GM18907 (cell line): ENCODE results near the gene RAB24.
A peak's percentile ranks its signal among the peaks of the same experiment; 100 is the strongest.
"Not testable (repeated sequence)": the region's sequence is repeated elsewhere in the genome, so short reads cannot be mapped to it uniquely, and the experiment has no call there.

Experiments
- ATAC-seq: cut with Tn5 transposase; IDR thresholded peaks from one replicate; pipeline ENCODE4 v1.9.1; 2021; ENCODE audit warnings: mild to moderate bottlenecking, moderate library complexity; ENCODE audit not compliant: unreplicated experiment

Gene RAB24

DNA sequence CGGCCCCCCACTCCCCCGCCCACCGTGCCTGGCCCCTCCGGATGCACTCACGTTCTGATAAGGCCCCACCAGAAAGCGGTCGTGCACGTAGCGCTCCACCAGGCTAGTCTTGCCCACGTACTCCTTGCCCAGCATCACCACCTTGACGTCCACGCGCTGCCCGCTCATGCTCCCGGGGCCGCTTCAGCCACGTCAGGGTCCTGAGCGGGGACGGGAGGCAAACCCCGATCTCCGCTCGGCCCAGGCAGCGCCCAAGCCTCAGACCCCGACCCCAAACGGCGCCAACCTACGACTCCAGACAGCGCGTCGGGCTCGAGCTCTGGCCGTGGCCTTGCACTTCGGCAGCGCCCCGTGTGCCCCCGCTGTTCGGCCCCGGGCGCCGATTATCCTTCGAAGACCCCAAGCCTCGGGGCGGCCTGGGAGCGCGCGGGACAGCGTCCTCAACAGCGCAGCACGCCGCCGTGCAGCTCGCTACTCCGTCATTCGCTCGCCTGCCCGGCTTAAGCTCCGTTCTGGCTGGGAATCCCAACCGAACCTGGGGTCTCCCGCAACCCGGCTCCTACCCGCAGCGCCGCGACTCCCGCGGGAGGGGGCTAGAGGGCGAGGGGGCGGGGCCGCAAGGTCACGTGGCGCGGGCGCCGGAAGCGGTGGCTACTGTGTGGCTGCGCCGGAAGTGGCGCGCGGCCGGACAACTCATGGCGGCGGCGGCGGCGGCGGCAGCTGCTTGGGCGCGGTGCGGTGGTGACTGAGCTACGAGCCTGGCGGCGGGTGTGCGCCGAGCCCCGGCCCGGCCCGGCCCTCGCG, at the start of gene RAB24, which contains the start of gene PRELID1:
Gene RAB24, minus strand, starts transcription at position 599 of the 804 bp plus-strand sequence. Its CDS starts 431 bp downstream, at position 168.
Gene PRELID1, plus strand, starts transcription at position 679 of the 804 bp plus-strand sequence. CDS start 187 bp downstream, outside the sequence.
- peak; percentile 56 for ATAC-seq

DNA sequence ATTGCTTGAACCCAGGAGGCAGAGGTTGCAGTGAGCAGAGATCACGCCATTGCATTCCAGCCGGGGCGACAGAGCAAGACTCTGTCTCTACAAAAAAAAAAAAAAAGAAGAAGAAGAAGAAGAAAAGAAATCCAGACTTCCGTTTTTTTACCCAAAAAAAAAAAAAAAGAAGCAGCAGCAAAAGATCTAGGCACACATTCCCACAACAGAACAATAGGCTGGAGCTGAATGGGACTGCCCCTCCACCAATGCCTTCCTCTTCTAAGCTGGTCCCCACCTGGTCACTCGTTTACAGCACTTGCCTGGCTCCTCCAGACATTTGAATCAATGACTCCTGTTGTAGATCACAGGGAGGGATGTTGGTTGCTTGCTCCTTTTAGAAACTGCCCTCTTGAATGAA, 49.6 kb upstream of the RAB24 start:
- no peak for ATAC-seq

DNA sequence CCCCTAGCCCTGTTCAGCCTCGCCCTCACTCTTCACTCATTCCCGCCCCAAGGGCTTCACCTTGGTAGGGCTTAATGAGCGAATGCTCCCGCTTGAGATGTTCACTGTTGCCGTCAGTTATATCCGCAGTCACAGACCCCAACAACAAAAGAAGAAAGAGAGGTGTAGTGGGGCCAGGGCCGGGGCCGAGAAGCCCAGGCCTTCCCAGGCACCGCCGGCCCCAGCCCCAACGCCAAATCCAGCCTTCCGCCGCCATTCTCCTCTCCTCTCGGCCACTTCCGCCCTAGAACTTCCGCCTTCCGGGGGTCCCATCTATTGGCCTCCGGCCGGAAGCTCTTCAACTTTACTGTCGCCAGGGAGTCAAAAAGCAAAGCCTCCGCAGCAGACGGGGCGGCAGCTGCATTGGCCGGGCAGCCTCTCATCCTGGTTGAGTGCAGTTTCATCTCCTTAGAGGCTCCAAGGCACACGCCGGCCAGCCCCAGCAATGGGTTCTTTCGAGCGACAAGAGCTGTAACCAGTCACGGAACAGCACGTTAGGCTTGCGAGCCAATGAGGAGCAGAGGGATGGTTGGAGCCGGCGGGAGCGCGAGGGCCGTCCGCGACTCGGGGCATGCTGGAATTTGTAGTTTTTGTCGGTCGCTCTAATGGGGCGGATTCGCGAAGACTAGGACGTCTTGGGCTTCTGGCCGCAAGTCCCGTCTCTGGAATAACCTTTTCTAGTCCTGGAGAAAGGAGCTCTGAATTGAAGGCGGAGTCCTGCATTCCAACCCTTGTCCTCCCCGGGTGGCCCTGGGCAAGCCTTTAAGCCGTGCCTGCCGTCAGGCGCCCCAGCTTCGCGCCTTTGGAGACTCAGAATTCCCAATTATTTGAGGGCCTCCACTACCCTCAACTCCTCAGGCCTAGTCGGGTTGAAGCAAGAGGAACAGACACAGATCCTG, 48.1 kb upstream of the RAB24 start, which contains the start of gene LMAN2:
Gene LMAN2, minus strand, starts transcription at position 277 of the 938 bp plus-strand sequence. Its CDS starts 21 bp downstream, at position 256.
- peak; percentile 92 for ATAC-seq

DNA sequence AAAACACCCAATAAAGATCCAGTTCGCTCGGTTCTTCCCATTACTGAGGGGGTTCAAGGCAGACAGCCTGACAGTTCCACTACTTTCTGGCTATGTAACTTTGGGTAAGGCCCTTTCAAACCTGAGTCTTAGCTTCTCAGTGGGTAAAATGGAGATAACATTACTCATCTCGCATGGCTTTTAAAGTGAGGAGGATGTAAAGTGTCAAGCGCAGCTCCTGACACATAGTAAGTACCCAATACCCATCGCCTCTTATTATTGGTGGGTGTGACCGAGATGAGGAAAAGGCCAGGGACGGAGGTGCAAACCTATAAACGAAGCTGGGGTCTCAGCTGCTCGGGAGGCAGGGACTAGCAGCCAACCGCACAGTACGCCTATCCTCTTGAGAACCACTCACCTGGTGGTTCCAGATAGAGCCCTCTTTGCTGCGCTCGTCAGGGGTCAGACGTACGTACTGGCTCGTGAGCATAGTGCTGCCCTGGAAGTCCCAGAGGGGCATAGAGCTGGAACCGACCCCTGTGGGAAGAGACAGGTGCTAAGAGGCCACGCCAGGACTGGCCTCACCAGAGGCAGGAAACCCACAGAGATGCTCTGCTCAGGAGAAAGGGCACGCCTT, 47.4 kb upstream of the RAB24 start:
- peak; percentile 26 for ATAC-seq

DNA sequence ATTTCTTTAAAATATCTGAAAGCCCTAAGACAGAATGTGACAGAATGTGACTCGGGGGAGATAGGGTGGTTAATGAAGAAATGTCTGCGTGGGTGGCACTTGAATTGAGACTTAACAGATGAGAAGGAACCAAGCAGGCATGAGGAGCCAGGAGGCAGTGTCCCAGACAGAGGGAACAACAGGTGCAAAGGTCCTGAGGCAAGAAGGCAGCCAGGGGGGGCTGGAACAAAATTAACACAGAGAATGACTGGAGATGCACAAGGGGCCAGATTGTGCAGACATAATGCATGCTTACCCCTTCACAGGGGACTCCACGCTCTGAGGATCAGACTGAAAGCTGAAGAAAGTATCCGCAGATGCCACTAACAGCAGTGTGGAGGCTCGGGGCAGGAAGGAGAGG, 46.2 kb upstream of the RAB24 start:
- no peak for ATAC-seq

DNA sequence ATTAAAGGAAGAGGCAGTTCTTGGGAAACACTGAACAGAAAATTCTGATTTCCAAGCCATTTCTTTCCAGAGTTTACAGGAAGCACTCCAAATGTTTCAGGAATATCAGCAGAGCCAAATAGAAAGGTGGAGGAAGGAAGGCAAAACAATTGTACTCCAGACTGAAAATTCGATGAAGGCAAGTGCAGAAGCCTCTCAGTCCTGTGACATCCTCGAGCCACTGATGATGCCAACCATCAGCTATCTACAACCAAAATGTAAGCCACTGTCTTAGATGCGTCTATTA, 45.8 kb upstream of the RAB24 start:
- no peak for ATAC-seq

DNA sequence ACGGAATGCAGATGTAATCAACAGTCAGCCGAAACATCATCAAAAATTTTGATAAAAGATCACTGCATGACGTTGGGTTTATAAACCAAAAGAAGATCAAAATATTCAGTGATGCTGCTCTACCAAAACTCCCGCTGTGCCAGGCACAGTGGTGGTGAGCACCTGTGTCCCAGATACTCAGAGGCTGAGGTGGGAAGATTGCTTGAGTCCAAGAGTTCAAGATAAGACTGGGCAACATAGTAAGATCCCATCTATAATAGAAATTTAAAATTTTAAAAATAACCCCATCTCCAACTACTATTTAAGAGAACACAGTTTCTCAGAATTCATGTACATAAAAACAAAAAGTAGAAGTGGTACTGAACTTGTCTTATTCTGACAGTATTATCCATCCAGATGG, 44.2 kb upstream of the RAB24 start:
- ATAC-seq: no peak

DNA sequence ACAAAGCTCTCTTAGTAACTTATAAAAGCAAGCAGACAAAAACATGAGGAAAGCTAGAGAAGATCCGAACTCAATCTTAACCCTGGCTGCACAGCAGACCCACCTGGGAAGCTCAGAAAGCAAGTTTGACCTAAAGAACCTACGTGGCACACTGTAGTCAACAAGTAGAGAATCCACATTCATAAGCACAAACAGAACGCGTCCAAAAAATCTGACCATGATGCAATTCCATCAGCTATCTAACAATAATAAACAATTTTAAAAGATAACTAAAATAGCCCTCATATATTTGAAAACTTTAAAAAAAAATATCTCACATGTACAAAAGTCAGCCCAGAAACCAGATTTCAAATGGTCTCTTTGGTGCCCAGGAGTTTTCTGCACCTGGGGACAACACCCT, 43.3 kb upstream of the RAB24 start:
- no peak for ATAC-seq

DNA sequence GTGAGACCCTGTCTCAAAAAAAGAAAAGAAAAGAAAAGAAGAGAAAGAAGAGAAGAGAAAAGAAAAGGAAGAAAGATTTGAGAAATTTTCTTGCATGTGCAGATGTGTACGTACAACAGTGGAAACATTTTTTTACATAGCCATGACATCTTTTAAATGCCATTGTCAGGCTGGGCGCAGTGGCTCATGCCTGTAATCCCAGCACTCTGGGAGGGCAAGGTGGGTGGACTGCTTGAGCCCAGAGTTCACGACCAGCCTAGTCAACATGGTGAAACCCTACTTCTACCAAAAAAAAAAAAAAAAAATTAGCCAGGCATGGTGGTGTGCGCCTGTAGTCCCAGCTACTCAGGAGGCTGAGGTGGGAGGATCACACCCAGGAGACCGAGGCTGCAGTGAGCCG, 41.4 kb upstream of the RAB24 start:
- no peak for ATAC-seq

DNA sequence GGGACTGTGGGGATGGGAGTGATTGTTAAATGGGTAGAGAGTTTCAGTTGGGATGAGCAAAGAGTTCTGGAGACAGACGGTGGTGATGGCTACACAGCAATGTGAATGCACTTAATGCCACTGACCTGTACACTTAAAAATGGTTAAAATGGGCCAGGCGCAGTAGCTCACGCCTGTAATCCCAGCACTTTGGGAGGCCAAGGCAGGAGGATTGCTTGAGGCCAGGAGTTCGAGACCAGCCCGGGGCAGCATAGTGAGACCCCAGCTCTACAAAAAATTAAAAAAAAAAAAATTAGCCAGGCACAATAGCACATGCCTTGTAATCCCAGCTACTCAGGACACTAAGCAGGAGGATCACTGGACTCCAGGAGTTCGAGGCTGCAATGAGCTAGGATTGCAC, 40.3 kb upstream of the RAB24 start:
- no peak for ATAC-seq

DNA sequence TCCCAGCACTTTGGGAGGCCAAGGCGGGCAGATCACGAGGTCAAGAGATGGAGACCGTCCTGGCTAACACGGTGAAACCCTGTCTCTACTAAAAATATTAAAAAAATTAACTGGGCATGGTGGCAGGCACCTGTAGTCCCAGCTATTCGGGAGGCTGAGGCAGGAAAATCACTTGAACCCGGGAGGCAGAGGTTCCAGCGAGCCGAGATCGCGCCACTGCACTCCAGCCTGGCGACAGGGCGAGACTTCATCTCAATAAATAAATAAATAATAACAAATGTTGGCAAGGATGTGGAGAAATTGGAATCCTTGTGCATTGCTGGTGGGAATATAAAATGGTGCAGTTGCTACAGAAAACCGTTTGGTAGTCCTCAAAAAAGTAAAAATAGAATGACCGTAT, 39.5 kb upstream of the RAB24 start:
- ATAC-seq: not testable (repeated sequence)

DNA sequence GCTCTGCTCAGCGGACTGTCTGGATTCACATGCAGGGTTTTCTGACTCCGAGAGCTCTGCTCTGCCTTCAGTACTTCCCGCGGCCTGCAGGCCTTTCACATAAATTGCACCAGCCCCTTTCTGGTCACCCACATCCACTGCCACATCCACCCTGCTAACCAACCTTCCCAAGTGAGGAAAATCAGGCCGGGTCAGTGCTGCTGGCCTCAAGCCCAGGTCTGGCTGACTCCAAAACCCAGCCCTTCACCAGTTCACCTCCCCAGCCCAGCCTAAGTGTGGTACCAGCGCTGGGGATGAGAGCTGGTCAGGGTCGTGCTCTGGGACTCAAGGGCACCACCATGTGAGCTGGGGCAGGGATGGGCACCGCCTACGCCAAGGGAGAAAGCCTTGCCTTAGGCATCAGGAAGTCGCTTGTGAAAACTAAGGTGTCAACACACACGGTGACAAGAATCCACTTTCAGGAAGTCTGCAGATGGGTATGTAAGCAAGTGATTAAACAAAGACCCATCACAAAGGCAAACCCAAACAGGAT, 35.7 kb upstream of the RAB24 start:
- ATAC-seq: no peak

DNA sequence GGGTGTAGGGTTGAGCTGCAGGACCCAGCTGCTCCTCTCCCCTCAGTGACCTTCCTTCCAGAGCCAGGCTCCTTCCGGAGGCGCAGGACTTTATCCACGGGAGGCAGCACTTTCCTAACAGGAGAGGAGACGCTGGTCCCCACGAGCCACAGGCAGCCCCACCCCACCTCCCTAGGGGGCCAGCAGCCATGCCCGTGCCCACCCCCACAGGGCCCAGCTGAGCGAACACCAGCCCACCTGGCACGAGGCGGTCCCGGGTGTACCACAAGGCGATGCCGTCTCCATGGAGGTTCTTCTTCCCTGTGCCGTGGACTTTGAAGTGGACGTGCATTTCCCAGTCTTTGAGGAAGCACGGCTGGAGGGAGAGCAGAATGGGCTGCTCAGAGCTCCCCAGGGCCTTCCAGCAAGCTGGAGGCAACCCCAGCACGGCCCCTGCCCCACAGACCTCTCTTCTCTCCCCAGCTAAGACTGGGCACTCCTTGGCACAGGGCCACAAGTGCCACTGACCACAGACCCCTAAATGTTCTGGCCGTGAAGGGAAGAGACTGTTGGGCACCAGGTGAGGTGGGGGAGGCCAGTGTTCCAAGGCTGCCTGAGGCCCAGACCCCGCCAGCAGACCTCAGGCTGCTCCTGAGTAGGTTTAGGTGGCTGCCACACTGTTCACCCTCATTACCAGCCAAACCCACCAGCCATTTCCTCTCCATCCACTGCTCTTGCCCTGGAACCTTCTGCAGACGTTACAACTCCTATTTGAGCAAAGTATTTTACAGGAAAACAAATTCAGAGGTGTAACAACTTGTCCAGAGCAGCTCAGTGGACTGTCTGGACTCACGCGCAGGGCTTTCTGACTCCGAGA, 35.0 kb upstream of the RAB24 start:
- ATAC-seq: no peak

DNA sequence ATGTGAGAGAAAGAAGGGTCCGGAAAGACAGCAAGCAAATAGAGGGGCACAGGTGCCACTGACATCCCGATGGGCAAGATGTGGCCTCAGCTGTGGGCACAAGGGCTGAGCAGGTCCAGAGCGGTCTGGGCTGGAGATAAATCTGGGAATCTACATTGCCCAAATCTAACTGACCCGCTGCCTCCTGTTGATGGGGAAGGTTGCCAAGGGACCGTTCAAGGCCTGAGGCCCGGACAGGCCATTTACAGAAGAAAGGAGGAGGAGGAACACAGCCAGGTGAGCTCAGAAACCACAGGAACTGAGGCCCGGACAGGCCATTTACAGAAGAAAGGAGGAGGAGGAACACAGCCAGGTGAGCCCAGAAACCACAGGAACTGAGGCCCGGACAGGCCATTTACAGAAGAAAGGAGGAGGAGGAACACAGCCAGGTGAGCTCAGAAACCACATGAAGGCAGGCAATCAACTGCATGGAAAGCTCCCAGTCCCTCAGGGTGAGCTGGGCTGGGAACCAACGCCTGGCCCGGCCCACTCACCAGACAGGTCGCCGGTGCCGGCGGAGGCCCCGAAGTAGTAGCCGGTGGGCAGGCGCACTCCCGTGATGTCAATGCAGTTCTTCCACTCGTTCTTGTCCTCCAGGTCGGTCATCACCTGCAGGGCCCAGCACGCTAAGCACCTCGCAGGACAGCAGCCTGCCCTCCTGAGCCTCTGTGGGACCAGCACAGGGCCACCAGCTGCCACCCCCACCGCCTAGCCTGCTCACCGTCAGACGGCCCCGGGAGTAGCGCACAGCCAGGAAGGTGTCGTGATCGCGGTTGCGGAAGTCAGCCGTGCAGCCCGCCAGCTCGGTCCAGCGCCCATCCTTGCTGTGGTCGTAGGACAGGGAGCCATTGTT, 33.3 kb upstream of the RAB24 start:
- ATAC-seq: no peak

DNA sequence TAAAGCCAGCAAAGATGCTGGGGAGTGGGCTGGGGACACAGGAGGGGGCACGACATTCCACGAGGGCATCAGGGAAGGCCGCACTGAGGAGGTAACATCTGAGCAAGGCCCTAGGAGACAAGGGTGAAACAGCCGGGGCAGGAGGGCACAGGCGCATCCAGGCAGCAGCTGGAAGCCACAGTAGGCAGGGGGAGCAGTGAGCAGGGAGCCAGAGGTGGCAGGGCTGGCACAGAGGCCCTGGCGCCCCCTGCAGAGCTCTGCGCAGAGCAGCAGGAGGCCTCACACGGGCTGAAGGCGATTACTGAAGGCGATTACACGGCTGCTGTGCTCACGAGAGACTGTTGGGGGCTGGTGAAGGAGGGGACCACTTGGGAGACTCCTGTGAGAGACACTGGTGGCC, 32.6 kb upstream of the RAB24 start:
- no peak for ATAC-seq

DNA sequence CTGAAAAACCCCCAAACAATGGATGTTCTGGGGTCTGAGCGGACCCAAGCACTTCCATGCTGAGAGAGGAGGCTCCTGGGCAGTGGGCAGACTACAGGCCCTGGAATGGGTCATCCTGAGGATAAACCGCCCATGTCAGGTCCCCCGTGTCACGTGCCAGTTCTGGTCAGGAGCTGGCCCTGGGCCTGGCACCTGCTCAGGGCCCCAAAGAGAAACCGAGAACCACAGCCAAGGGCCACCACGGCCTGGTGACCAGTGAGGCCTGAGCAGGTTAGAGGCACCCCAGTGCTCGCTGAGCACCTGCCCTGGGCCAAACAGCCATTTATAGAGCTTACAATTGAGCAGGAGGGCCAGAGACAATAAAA, 32.2 kb upstream of the RAB24 start:
- no peak for ATAC-seq

DNA sequence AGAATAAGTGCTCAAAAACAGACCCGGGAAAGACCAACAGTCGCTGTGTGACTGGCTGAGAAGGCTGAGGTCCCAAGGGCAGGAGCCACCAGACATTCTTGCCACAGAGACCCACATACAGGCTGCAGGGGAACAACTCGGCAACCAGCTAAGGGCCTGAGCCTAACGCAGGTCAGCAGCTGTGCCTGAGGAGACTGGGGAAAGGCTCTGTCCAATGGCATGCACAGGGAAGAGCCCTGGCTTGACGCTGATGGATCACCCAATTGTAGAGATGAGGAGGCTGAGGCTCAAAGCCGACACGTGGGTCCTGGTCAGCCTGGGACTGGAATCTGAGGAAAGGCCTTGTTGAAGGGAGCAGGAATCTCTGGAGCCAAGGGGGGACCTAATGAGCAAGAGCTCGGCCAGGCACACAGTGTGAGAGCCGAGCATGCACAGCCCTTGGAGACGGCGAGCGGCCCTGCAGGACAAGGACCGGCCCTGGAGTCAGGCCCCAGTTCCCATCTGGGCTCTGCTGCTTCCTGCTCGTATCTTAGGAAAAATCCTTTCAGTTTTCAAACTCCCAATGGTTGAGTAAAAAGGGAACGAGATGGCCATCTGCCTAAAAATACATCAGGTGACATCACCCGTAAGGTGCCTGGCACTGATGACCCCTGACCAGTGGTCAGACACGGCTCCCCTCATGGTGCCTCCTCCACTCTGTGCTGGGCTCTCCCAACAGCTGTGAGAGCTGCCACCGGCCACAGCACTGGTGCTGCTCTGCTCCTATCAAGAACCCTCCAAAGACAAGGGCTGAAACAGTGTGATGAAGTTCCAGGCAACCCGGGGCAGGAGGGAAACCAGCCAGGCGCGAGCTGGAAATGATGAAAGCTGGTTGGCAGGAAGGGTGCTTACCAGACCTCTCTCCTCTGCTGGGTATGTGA, 31.5 kb upstream of the RAB24 start:
- ATAC-seq: no peak

DNA sequence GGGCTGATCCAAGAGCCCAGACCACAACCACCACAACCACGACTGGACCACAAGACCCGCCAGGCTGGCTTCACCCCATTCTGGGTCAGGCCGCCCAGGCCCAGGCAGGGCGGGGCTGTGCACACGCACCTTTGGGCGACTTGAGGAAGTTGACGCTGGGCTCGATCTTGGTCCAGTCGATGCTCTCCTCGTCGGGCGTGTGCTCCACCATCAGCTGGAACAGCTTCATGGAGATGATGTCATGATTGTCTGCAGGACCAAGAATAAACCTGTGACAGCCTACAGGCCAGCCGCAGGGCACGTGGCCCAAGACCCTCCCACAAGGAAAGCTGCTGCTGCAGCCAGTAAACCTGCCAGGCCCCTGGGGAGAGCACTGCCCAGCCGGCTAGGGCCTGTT, 30.6 kb upstream of the RAB24 start:
- ATAC-seq: no peak
